ENCODE data around the gene PPP2R5B. TPM values are rescaled to one million over a fixed set of nuclear protein-coding genes. Genes with fewer than 3 reads are reported as not detected.

Gene PPP2R5B
- total RNA-seq, 1 experiment from 2014 or later = 8.7 TPM

DNA sequence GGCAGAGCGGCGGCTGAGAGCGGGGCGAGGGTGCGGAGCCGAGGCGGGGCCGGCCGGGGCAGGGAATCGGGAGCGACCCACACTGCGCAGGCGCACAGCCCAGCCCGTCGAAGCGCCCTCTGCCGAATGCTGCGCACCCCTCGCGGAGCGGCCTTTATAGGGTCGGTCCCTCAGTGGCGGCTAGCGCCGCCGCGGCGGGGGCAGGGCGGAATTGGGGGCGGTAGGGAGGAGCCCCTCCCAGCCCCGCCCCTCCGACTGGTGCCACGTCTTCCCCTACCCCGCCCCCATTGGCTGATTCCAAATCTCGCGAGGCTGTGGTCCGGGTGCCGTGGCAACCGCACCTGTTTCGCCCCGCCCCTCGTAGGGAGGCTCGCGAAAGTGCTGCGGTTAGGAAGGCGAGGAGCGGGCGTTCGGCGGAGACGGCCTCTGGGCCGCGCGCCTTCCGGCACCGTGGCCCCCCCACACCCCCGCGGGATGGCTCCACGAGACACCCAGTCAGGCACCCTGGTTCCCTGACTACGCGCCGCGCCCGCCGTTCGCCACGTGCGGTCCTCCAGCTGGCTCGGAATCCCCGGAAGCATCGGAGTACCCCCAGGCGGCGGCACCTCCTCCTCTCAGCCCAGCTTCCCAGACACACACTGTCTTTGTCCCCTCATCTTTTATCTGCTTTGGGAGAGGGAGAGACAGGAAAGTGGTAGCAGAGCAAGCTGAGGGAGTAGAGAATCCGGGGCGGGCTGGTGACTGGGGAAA, 45.8 kb upstream of the PPP2R5B start, which contains the start of gene EHD1 (continued):
- TF ChIP-seq NR3C1 (CRISPR knock-in tag; conservative IDR thresholded peaks at IDR 0.05; ENCODE audit: low read depth) = no peak
- TF ChIP-seq, protein P1, sequence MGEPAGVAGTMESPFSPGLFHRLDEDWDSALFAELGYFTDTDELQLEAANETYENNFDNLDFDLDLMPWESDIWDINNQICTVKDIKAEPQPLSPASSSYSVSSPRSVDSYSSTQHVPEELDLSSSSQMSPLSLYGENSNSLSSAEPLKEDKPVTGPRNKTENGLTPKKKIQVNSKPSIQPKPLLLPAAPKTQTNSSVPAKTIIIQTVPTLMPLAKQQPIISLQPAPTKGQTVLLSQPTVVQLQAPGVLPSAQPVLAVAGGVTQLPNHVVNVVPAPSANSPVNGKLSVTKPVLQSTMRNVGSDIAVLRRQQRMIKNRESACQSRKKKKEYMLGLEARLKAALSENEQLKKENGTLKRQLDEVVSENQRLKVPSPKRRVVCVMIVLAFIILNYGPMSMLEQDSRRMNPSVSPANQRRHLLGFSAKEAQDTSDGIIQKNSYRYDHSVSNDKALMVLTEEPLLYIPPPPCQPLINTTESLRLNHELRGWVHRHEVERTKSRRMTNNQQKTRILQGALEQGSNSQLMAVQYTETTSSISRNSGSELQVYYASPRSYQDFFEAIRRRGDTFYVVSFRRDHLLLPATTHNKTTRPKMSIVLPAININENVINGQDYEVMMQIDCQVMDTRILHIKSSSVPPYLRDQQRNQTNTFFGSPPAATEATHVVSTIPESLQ (CRISPR knock-in tag; IDR thresholded peaks at IDR 0.05) = no peak
- TF ChIP-seq ZNF138 (CRISPR knock-in tag; conservative IDR thresholded peaks at IDR 0.05) = no peak
- 0 out of 2 replicates have a peak, but pooled peaks have one; percentile 73 for TF ChIP-seq RELA (CRISPR knock-in tag; IDR thresholded peaks at IDR 0.05; ENCODE audit: borderline replicate concordance)
- TF ChIP-seq, protein P2, sequence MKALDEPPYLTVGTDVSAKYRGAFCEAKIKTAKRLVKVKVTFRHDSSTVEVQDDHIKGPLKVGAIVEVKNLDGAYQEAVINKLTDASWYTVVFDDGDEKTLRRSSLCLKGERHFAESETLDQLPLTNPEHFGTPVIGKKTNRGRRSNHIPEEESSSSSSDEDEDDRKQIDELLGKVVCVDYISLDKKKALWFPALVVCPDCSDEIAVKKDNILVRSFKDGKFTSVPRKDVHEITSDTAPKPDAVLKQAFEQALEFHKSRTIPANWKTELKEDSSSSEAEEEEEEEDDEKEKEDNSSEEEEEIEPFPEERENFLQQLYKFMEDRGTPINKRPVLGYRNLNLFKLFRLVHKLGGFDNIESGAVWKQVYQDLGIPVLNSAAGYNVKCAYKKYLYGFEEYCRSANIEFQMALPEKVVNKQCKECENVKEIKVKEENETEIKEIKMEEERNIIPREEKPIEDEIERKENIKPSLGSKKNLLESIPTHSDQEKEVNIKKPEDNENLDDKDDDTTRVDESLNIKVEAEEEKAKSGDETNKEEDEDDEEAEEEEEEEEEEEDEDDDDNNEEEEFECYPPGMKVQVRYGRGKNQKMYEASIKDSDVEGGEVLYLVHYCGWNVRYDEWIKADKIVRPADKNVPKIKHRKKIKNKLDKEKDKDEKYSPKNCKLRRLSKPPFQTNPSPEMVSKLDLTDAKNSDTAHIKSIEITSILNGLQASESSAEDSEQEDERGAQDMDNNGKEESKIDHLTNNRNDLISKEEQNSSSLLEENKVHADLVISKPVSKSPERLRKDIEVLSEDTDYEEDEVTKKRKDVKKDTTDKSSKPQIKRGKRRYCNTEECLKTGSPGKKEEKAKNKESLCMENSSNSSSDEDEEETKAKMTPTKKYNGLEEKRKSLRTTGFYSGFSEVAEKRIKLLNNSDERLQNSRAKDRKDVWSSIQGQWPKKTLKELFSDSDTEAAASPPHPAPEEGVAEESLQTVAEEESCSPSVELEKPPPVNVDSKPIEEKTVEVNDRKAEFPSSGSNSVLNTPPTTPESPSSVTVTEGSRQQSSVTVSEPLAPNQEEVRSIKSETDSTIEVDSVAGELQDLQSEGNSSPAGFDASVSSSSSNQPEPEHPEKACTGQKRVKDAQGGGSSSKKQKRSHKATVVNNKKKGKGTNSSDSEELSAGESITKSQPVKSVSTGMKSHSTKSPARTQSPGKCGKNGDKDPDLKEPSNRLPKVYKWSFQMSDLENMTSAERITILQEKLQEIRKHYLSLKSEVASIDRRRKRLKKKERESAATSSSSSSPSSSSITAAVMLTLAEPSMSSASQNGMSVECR (CRISPR knock-in tag; IDR thresholded peaks at IDR 0.05; ENCODE audit: borderline replicate concordance) = peak; percentile 43; the same call in 1 of the 2 replicates
- TF ChIP-seq, protein P3, sequence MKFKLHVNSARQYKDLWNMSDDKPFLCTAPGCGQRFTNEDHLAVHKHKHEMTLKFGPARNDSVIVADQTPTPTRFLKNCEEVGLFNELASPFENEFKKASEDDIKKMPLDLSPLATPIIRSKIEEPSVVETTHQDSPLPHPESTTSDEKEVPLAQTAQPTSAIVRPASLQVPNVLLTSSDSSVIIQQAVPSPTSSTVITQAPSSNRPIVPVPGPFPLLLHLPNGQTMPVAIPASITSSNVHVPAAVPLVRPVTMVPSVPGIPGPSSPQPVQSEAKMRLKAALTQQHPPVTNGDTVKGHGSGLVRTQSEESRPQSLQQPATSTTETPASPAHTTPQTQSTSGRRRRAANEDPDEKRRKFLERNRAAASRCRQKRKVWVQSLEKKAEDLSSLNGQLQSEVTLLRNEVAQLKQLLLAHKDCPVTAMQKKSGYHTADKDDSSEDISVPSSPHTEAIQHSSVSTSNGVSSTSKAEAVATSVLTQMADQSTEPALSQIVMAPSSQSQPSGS (CRISPR knock-in tag; IDR thresholded peaks at IDR 0.05; ENCODE audit: borderline replicate concordance, low read depth) = no peak
- 0 out of 2 replicates have a peak, but pooled peaks have one; percentile 17 for TF ChIP-seq MYBL2 (CRISPR knock-in tag; IDR thresholded peaks at IDR 0.05)
- no peak for TF ChIP-seq HMGA2 (CRISPR knock-in tag; IDR thresholded peaks at IDR 0.05)

DNA sequence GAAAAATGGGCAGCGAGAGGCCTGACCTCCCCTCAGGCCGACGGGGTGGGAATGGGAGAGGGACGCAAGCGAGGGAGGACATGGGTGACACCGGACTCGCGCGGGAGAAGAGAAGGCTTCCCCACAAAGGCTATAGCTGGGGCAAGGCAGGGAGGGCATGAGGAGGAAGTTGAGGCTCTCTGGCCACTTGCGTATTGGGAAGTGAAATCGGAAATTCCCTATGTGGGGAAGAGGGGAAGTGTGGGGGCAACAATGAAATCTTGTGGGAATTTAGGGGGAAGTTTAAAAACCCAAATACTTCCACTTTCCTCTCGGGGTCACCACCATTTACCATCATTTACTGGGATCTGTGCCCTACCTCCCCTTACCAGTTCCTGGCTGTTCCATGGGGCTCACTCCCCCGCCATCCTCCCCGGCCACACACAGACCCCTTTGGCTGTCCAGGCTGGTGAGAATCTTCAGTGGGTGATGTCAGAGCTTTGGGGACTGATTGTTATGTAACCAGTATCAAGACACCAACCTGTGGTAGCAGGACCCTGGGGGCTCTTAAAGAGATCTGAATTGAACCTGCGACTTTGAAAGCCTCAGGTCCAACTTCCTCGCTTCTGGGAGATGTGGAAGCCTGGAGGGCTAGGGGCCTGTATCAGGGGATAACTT, 45.1 kb upstream of the PPP2R5B start:
- DNase-seq (ENCODE audit: low spot score) (no peak), ATAC-seq (no peak)
- peaks cover 7% of the 10 kb centered on the region for H3K27me3 Mint-ChIP-seq (ENCODE audit: low read depth)
- ChIA-PET POLR2A (interaction anchor here (1.1 to 1.2 kb wide), 2 partner anchors 9 to 15 kb away, joined by 3 to 10 read pairs; no protein-coding TSS in a partner anchor), CTCF (interaction anchor here (0.9 to 22.9 kb wide), 6 partner anchors 9 to 32 kb away, joined by 4 to 372 read pairs (median 14); partner anchors contain the start of gene CDC42BPG)
- H3K36me3 Mint-ChIP-seq = no peaks in the 10 kb centered on the region
- peak overlapping the region; percentile 92 for H3K27ac Mint-ChIP-seq
- H3K4me1 Mint-ChIP-seq = peaks cover 20% of the 10 kb centered on the region
- peak overlapping the region; percentile 98 for H3K4me3 Mint-ChIP-seq
- no peaks in the 10 kb centered on the region for H3K9me3 Mint-ChIP-seq
- no peak for TF ChIP-seq KAT7 (CRISPR knock-in tag; IDR thresholded peaks at IDR 0.05; ENCODE audit: borderline replicate concordance)
- TF ChIP-seq MXD4 (CRISPR knock-in tag; IDR thresholded peaks at IDR 0.05; ENCODE audit: borderline replicate concordance) = no peak
- no peak for TF ChIP-seq SP1 (CRISPR knock-in tag; conservative IDR thresholded peaks at IDR 0.05)
- no peak for TF ChIP-seq MYBL2 (CRISPR knock-in tag; IDR thresholded peaks at IDR 0.05)
- TF ChIP-seq NFYB (CRISPR knock-in tag; conservative IDR thresholded peaks at IDR 0.05; ENCODE audit: low read depth) = no peak
- TF ChIP-seq, protein P4, sequence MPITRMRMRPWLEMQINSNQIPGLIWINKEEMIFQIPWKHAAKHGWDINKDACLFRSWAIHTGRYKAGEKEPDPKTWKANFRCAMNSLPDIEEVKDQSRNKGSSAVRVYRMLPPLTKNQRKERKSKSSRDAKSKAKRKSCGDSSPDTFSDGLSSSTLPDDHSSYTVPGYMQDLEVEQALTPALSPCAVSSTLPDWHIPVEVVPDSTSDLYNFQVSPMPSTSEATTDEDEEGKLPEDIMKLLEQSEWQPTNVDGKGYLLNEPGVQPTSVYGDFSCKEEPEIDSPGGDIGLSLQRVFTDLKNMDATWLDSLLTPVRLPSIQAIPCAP (CRISPR knock-in tag; IDR thresholded peaks at IDR 0.05) = no peak
- TF ChIP-seq PRRX2 (CRISPR knock-in tag; IDR thresholded peaks at IDR 0.05) = no peak
- TF ChIP-seq, protein P5, sequence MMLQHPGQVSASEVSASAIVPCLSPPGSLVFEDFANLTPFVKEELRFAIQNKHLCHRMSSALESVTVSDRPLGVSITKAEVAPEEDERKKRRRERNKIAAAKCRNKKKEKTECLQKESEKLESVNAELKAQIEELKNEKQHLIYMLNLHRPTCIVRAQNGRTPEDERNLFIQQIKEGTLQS (CRISPR knock-in tag; conservative IDR thresholded peaks at IDR 0.05) = no peak
- TF ChIP-seq EMX1 (CRISPR knock-in tag; IDR thresholded peaks at IDR 0.05) = no peak
- no peak for TF ChIP-seq ZNF416 (CRISPR knock-in tag; IDR thresholded peaks at IDR 0.05)
